Neural cell (in vitro differentiated cells): Measurements from ENCODE around the gene GPT2.

Experiments used
- CTCF ChIP-seq: fragments of 450-650 bp; IDR thresholded peaks from 2 replicates; pipeline ENCODE4 v1.5.1; 2014; ENCODE audit warnings: antibody characterized with exemption, mild to moderate bottlenecking, moderate library complexity; ENCODE audit not compliant: poor library complexity, severe bottlenecking
- EP300 ChIP-seq: fragments of 450-650 bp; conservative IDR thresholded peaks from 2 replicates; pipeline ENCODE4 v1.6.1; 2014; ENCODE audit warnings: antibody characterized with exemption, mild to moderate bottlenecking, moderate library complexity; ENCODE audit not compliant: poor library complexity, severe bottlenecking
- EZH2 ChIP-seq: fragments of 200-600, 300-800 bp; shearing (Covaris generic), sonication (generic); IDR thresholded peaks from 2 replicates; pipeline ENCODE4 v1.6.1; 2014; ENCODE audit warnings: antibody characterized with exemption, low read length, borderline replicate concordance, mild to moderate bottlenecking; ENCODE audit not compliant: insufficient read depth, poor library complexity, severe bottlenecking
- MXI1 ChIP-seq: fragments of 450-650 bp; conservative IDR thresholded peaks from 2 replicates; pipeline ENCODE4 v1.6.1; 2014; ENCODE audit warnings: antibody characterized with exemption, mild to moderate bottlenecking; ENCODE audit not compliant: poor library complexity, severe bottlenecking
- POLR2AphosphoS5 ChIP-seq: IDR thresholded peaks from 2 replicates; pipeline ENCODE4 v1.6.1; 2012
- RAD21 ChIP-seq: fragments of 450-650 bp; conservative IDR thresholded peaks from 2 replicates; pipeline ENCODE4 v1.6.1; 2014; ENCODE audit warnings: antibody characterized with exemption, mild to moderate bottlenecking, moderate library complexity
- REST ChIP-seq: IDR thresholded peaks from 2 replicates; pipeline ENCODE4 v1.6.1; 2012; ENCODE audit warnings: borderline replicate concordance
- SMC3 ChIP-seq: fragments of 450-650 bp; conservative IDR thresholded peaks from 2 replicates; pipeline ENCODE4 v1.6.1; 2014; ENCODE audit warnings: antibody characterized with exemption, mild to moderate bottlenecking, moderate library complexity; ENCODE audit not compliant: poor library complexity
- TAF1 ChIP-seq: IDR thresholded peaks from 2 replicates; pipeline ENCODE4 v1.6.1; 2012; ENCODE audit warnings: low read depth

- TF ChIP-seq EP300 (no peak), CTCF (no peak), RAD21 (no peak), MXI1 (no peak), EZH2 (no peak), TAF1 (no peak), POLR2AphosphoS5 (no peak), REST (no peak), SMC3 (no peak)
Measured at GRCh38 chr16:46875243-46875642, 8.9 kb upstream of the GPT2 start.
